Measurements from ENCODE around the gene MYOM1. TPM values are rescaled to one million over a fixed set of nuclear protein-coding genes. Genes with fewer than 3 reads are reported as not detected.

The MYOM1 gene
- total RNA-seq, 1 experiment from 2014 or later, result 0.07 TPM

DNA sequence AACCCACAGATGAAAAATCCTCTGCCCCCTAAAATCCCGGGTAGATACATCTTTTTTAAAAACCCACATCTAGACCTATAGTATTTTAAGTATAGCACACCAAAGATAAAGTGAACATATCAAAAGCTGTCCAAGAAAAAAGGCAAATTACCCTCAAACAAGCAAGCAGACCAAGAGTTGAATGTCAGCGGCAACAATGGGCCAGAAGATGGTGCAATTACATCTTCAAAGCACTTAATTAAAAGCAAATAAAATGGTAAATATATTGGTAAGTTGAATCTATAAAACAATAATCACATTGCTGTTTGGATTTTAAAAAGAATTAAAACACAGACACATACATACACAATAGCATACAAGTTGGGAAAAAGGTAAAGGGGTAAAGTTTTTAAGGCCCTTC lies 98.5 kb downstream of the MYOM1 start:
- Histone ChIP-seq H4K20me1 (ENCODE audit: low read length) (no peaks in the 10 kb centered on the region), H3K27ac (ENCODE audit: low read length) (no peak overlapping the region), H3K4me1 (ENCODE audit: insufficient read depth, low read length) (peaks cover 36% of the 10 kb centered on the region), H2AFZ (ENCODE audit: low read length) (no peak overlapping the region), H3F3A (ENCODE audit: low read length, unreplicated experiment) (no peaks in the 10 kb centered on the region), H3K9ac (ENCODE audit: low read length) (no peak overlapping the region), H3K9me2 (replicated peaks; ENCODE audit: low read length) (no peaks in the 10 kb centered on the region), H3K79me2 (ENCODE audit: low read length) (no peaks in the 10 kb centered on the region), H3K36me3 (ENCODE audit: low read depth, low read length) (no peaks in the 10 kb centered on the region), H3K27me3 (ENCODE audit: low read length) (no peaks in the 10 kb centered on the region), H3K4me2 (ENCODE audit: low read length) (no peak overlapping the region), H3K4me3 (ENCODE audit: low read length) (no peak overlapping the region), H3K9me3 (ENCODE audit: low read length) (no peaks in the 10 kb centered on the region)
- CTCF ChIA-PET, result no interaction called here
- ATAC-seq (no peak), DNase-seq (no peak)
- no TSS peak for BruUV-seq (replicated peaks)
- no peak for TF ChIP-seq EZH2 (IDR thresholded peaks at IDR 0.05; ENCODE audit: low read length, unreplicated experiment)
- no peak for TF ChIP-seq EZH2phosphoT487 (IDR thresholded peaks at IDR 0.05; ENCODE audit: borderline replicate concordance, low read length)
- TF ChIP-seq, protein P1, sequence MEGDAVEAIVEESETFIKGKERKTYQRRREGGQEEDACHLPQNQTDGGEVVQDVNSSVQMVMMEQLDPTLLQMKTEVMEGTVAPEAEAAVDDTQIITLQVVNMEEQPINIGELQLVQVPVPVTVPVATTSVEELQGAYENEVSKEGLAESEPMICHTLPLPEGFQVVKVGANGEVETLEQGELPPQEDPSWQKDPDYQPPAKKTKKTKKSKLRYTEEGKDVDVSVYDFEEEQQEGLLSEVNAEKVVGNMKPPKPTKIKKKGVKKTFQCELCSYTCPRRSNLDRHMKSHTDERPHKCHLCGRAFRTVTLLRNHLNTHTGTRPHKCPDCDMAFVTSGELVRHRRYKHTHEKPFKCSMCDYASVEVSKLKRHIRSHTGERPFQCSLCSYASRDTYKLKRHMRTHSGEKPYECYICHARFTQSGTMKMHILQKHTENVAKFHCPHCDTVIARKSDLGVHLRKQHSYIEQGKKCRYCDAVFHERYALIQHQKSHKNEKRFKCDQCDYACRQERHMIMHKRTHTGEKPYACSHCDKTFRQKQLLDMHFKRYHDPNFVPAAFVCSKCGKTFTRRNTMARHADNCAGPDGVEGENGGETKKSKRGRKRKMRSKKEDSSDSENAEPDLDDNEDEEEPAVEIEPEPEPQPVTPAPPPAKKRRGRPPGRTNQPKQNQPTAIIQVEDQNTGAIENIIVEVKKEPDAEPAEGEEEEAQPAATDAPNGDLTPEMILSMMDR (conservative IDR thresholded peaks at IDR 0.05; ENCODE audit: low read depth, low read length), result peak; percentile 58
- intact Hi-C loops (cut with micrococcal nuclease), result loop anchor here (1.0 to 10.0 kb wide), 2 partner anchors 125 to 334 kb away; partner anchors contain the start of gene TGIF1
- POLR2A ChIA-PET (ENCODE audit: unreplicated experiment), result no interaction called here

DNA sequence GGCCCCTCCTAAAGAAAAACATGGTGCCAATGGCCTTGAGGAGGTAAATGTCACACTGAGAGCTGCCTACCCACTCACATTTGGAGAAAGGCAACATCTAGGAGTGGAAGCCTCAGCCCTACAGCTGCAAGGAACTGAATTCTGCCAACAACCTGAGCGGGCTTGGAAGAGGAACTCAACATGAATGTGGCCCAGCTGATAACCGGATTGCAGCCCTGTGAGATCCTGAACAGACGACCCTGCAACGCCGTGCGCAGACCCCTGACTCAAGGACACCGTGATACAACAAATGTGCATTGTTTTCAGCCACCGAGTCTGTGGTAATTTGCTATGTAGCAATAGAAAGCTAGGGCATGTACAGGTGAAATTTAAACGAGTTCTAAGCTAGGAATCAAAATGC lies 99.4 kb downstream of the MYOM1 start:
- no peaks in the 10 kb centered on the region for H3K9me2 ChIP-seq (replicated peaks; ENCODE audit: low read length)
- no peak overlapping the region for H3K4me3 ChIP-seq (ENCODE audit: low read length)
- DNase-seq (no peak), ATAC-seq (no peak)
- H4K20me1 ChIP-seq (ENCODE audit: low read length), result no peaks in the 10 kb centered on the region
- H3K27me3 ChIP-seq (ENCODE audit: low read length), result no peaks in the 10 kb centered on the region
- TF ChIP-seq, protein P1 (conservative IDR thresholded peaks at IDR 0.05; ENCODE audit: low read depth, low read length), result no peak
- no peak for TF ChIP-seq EZH2 (IDR thresholded peaks at IDR 0.05; ENCODE audit: low read length, unreplicated experiment)
- no peak for TF ChIP-seq EZH2phosphoT487 (IDR thresholded peaks at IDR 0.05; ENCODE audit: borderline replicate concordance, low read length)
- H3K36me3 ChIP-seq (ENCODE audit: low read depth, low read length), result no peaks in the 10 kb centered on the region
- no peaks in the 10 kb centered on the region for H3F3A ChIP-seq (ENCODE audit: low read length, unreplicated experiment)
- CTCF ChIA-PET, result interaction anchor here (0.6 kb wide), 1 partner anchor 757 kb away, joined by 3 read pairs; no protein-coding TSS in a partner anchor
- H3K9ac ChIP-seq (ENCODE audit: low read length), result no peak overlapping the region; the same call in 1 of the 2 replicates
- peak overlapping the region; percentile 38 for H3K27ac ChIP-seq (ENCODE audit: low read length)
- no peaks in the 10 kb centered on the region for H3K9me3 ChIP-seq (ENCODE audit: low read length)
- POLR2A ChIA-PET (ENCODE audit: unreplicated experiment), result no interaction called here
- H3K4me1 ChIP-seq (ENCODE audit: insufficient read depth, low read length), result peaks cover 43% of the 10 kb centered on the region
- H2AFZ ChIP-seq (ENCODE audit: low read length), result no peak overlapping the region
- intact Hi-C loops (cut with micrococcal nuclease), result loop anchor here (10.0 kb wide), 1 partner anchor 334 kb away; the partner anchor contains the start of gene TGIF1
- no peaks in the 10 kb centered on the region for H3K79me2 ChIP-seq (ENCODE audit: low read length)
- BruUV-seq (replicated peaks), result TSS peak; percentile 58
- H3K4me2 ChIP-seq (ENCODE audit: low read length), result peak overlapping the region; percentile 38; the same call in 1 of the 2 replicates
